Measurements from ENCODE around the gene SCG5. TPM values are rescaled to one million over a fixed set of nuclear protein-coding genes. Genes with fewer than 3 reads are reported as not detected.

Gene SCG5
- total RNA-seq, 4 donors from 2014 or later = not detected

DNA sequence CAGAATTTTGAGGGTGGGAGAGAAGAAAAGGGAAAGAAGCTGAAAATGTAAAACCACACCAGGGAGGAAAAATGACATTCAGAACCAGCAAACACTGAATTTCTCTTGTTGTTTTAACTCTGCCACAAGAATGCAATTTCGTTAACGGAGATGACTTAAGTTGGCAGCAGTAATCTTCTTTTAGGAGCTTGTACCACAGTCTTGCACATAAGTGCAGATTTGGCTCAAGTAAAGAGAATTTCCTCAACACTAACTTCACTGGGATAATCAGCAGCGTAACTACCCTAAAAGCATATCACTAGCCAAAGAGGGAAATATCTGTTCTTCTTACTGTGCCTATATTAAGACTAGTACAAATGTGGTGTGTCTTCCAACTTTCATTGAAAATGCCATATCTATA is 91.8 kb downstream of the SCG5 start:
- H3K4me1 ChIP-seq = no peaks in the 10 kb centered on the region
- no peak for DNase-seq (ENCODE audit: low spot score in 2 of 2)
- no peak for TF ChIP-seq POLR2A (IDR thresholded peaks at IDR 0.05)
- TF ChIP-seq POLR2AphosphoS5 (IDR thresholded peaks at IDR 0.05) = no peak
- no peak for TF ChIP-seq EP300 (IDR thresholded peaks at IDR 0.05)
- TF ChIP-seq, protein P1, sequence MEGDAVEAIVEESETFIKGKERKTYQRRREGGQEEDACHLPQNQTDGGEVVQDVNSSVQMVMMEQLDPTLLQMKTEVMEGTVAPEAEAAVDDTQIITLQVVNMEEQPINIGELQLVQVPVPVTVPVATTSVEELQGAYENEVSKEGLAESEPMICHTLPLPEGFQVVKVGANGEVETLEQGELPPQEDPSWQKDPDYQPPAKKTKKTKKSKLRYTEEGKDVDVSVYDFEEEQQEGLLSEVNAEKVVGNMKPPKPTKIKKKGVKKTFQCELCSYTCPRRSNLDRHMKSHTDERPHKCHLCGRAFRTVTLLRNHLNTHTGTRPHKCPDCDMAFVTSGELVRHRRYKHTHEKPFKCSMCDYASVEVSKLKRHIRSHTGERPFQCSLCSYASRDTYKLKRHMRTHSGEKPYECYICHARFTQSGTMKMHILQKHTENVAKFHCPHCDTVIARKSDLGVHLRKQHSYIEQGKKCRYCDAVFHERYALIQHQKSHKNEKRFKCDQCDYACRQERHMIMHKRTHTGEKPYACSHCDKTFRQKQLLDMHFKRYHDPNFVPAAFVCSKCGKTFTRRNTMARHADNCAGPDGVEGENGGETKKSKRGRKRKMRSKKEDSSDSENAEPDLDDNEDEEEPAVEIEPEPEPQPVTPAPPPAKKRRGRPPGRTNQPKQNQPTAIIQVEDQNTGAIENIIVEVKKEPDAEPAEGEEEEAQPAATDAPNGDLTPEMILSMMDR (IDR thresholded peaks at IDR 0.05) = no peak
- no peaks in the 10 kb centered on the region for H3K27me3 ChIP-seq
- 89% methylated on average over 3 of the region's 3 CpGs for WGBS
- H3K9me3 ChIP-seq = no peaks in the 10 kb centered on the region
- H3K27ac ChIP-seq = no peak overlapping the region
- no peak overlapping the region for H3K4me3 ChIP-seq
- no peaks in the 10 kb centered on the region for H3K36me3 ChIP-seq

DNA sequence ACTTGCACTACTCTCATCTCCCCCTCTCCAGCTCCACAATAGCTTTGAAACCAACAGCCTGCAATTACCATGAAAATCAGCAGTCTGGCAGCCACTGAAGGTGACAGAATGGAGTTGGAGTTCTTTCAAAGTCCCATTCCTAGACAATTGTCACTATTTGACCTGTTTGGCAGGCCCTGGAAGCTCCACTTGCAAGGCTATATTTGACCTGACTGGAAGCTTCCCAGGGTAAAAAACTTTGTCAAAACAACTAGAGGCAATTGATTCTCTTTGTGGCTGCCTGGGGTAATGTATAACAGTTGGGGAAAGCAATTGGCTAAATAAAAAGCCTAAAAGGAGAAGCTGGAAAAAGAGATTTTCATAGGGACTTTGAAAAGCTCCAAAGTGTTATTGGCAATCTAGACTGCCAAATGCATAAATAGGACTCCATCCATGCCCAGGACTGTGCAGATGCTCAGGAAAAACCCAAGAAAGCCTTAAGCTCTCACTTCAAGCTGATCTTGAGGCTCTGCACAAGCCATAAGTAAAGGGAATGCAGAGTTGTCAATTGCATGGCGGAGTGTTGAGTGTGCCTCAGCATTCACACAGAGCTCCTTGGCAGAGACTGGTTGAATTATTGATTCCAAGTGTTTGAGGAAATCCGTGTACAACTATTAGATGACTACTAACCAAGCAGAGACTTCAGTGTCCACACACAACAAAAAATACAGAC is 94.6 kb downstream of the SCG5 start:
- no peak overlapping the region for H3K27ac ChIP-seq
- no peaks in the 10 kb centered on the region for H3K27me3 ChIP-seq
- no peaks in the 10 kb centered on the region for H3K9me3 ChIP-seq
- H3K4me1 ChIP-seq = no peaks in the 10 kb centered on the region
- DNase-seq (ENCODE audit: low spot score in 2 of 2) = no peak
- WGBS = 59% methylated on average over 2 of the region's 2 CpGs
- H3K4me3 ChIP-seq = no peak overlapping the region
- no peaks in the 10 kb centered on the region for H3K36me3 ChIP-seq
- TF ChIP-seq POLR2AphosphoS5 (IDR thresholded peaks at IDR 0.05) = no peak
- no peak for TF ChIP-seq EP300 (IDR thresholded peaks at IDR 0.05)
- TF ChIP-seq, protein P1 (IDR thresholded peaks at IDR 0.05) = no peak
- no peak for TF ChIP-seq POLR2A (IDR thresholded peaks at IDR 0.05)

DNA sequence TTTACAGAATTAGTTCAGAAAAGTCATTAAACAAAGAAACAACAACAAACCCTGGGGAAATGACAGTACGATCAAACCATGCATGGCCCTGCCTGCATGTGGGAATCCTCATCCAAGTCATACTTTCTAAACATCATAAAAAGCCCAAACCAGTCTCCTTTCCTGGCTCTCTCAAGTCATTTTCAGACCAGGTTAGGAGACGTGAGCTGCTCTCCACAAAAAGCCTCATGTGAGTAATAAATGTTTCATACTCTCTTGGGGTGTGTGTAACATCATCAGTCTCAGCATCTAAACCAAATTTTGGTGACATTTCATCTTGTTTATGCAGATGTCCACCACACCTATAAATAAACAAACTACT is 95.2 kb downstream of the SCG5 start:
- Histone ChIP-seq H3K36me3 (no peaks in the 10 kb centered on the region), H3K9me3 (no peaks in the 10 kb centered on the region), H3K27me3 (no peaks in the 10 kb centered on the region), H3K4me1 (no peaks in the 10 kb centered on the region), H3K27ac (no peak overlapping the region), H3K4me3 (no peak overlapping the region)
- TF ChIP-seq, protein P1 (IDR thresholded peaks at IDR 0.05) = no peak
- TF ChIP-seq POLR2A (IDR thresholded peaks at IDR 0.05) (no peak), EP300 (IDR thresholded peaks at IDR 0.05) (no peak), POLR2AphosphoS5 (IDR thresholded peaks at IDR 0.05) (no peak)
- DNase-seq (ENCODE audit: low spot score in 2 of 2) = no peak
- 58% methylated on average over 2 of the region's 2 CpGs for WGBS

DNA sequence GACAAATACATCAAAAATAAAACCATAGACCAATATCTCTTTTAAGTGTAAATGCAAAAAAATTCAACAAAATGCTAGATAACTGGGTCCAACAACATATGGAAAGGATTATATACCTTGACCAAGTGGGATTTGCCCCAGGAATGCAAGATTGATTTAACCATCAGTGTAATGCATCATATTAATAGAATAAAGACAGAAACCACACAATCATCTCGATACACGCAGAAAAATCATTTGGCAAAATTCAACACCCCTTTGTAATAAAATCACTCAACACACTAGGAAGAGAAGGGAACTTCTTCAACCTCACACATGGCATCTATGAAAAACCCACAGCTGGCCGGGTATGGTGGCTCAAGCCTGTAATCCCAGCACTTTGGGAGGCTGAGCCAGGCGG is 95.8 kb downstream of the SCG5 start:
- Histone ChIP-seq H3K4me1 (no peaks in the 10 kb centered on the region), H3K36me3 (no peaks in the 10 kb centered on the region), H3K4me3 (no peak overlapping the region), H3K27me3 (no peaks in the 10 kb centered on the region), H3K9me3 (no peaks in the 10 kb centered on the region), H3K27ac (no peak overlapping the region)
- DNase-seq (ENCODE audit: low spot score in 2 of 2) = no peak
- TF ChIP-seq, protein P1 (IDR thresholded peaks at IDR 0.05) = no peak
- TF ChIP-seq POLR2AphosphoS5 (IDR thresholded peaks at IDR 0.05) (no peak), EP300 (IDR thresholded peaks at IDR 0.05) (no peak), POLR2A (IDR thresholded peaks at IDR 0.05) (no peak)
- 80% methylated on average over 4 of the region's 4 CpGs for WGBS

DNA sequence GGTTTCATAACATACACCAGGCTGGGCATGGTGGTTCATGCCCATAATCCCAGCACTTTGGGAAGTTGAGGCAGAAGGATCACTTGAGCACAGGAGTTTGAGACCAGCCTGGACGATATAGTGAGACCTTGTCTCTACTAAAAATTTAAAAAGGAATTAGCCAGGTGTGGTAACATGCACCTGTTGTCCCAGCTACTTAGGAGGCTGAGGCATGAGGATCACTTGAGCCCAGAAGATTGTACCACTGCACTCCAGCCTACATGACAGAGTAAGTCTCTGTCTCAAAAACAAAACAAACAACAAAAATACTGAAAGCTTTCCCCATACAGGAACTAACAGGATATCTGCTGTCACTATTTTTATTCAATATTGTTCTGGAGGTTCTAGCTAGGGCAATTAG is 97.2 kb downstream of the SCG5 start:
- H3K4me1 ChIP-seq = no peaks in the 10 kb centered on the region
- 86% methylated on average over 1 of the region's 1 CpG for WGBS
- no peaks in the 10 kb centered on the region for H3K27me3 ChIP-seq
- H3K27ac ChIP-seq = no peak overlapping the region
- no peak for TF ChIP-seq POLR2A (IDR thresholded peaks at IDR 0.05)
- no peak for TF ChIP-seq POLR2AphosphoS5 (IDR thresholded peaks at IDR 0.05)
- no peak for TF ChIP-seq EP300 (IDR thresholded peaks at IDR 0.05)
- TF ChIP-seq, protein P1 (IDR thresholded peaks at IDR 0.05) = no peak
- no peak overlapping the region for H3K4me3 ChIP-seq
- no peaks in the 10 kb centered on the region for H3K9me3 ChIP-seq
- no peak for DNase-seq (ENCODE audit: low spot score in 2 of 2)
- H3K36me3 ChIP-seq = no peaks in the 10 kb centered on the region

All from suprapubic skin (tissue), 4 donors.